Smooth muscle cell (in vitro differentiated cells): Measurements from ENCODE around the gene ISCU. TPM values are rescaled to one million over a fixed set of nuclear protein-coding genes. Genes with fewer than 3 reads are reported as not detected.

Source experiments
- DNase-seq: peaks from one replicate; lab custom pipeline; 2025; ENCODE audit not compliant: unreplicated experiment; lab: John Stamatoyannopoulos, UW
- H2AFZ ChIP-seq: fragments of 200-600 bp; sonication (generic); 2 replicates; pipeline ENCODE4 v1.6.0; 2016; ENCODE audit warnings: antibody characterized with exemption, low read depth, mild to moderate bottlenecking
- H3F3A ChIP-seq: fragments of 200-600 bp; sonication (generic); 2 replicates; pipeline ENCODE4 v1.6.0; 2017; ENCODE audit warnings: antibody characterized with exemption, low read depth
- H3K27ac ChIP-seq: fragments of 200-600 bp; sonication (generic); 2 replicates; pipeline ENCODE4 v1.5.1; 2016; ENCODE audit warnings: low read depth, mild to moderate bottlenecking
- H3K27me3 ChIP-seq: fragments of 200-600 bp; sonication (generic); 2 replicates; pipeline ENCODE4 v1.6.1; 2016; ENCODE audit warnings: low read depth, mild to moderate bottlenecking
- H3K36me3 ChIP-seq: fragments of 200-600 bp; sonication (generic); 2 replicates; pipeline ENCODE4 v1.5.1; 2016; ENCODE audit warnings: low read depth
- H3K4me1 ChIP-seq: fragments of 200-600 bp; sonication (generic); 2 replicates; pipeline ENCODE4 v1.5.1; 2016; ENCODE audit warnings: low read depth
- H3K4me2 ChIP-seq: fragments of 200-600 bp; sonication (generic); 2 replicates; pipeline ENCODE4 v1.6.0; 2016; ENCODE audit warnings: mild to moderate bottlenecking
- H3K4me3 ChIP-seq: fragments of 200-600 bp; sonication (generic); 2 replicates; pipeline ENCODE4 v1.5.1; 2016; ENCODE audit warnings: mild to moderate bottlenecking
- H3K79me2 ChIP-seq: fragments of 200-600 bp; sonication (generic); 2 replicates; pipeline ENCODE4 v1.6.0; 2016; ENCODE audit warnings: low read depth, mild to moderate bottlenecking
- H3K9ac ChIP-seq: fragments of 200-600 bp; sonication (generic); 2 replicates; pipeline ENCODE4 v1.6.0; 2016; ENCODE audit warnings: low read depth
- H3K9me3 ChIP-seq: fragments of 200-600 bp; sonication (generic); replicated peaks from 2 replicates; pipeline ENCODE4 v1.5.1; 2016; ENCODE audit warnings: low read depth
- H4K20me1 ChIP-seq: fragments of 200-600 bp; sonication (generic); 2 replicates; pipeline ENCODE4 v1.6.0; 2016; ENCODE audit warnings: low read depth
- CTCF ChIP-seq: fragments of 200-600 bp; sonication (generic); IDR thresholded peaks from 2 replicates; pipeline ENCODE4 v1.5.1; 2017; ENCODE audit warnings: borderline replicate concordance, mild to moderate bottlenecking, antibody characterized with exemption; ENCODE audit not compliant: insufficient read depth, poor library complexity, severe bottlenecking
- WGBS: methylation state at CpG from one replicate; pipeline ENCODE4 v1.1.7; 2016; ENCODE audit warnings: low lambda C conversion rate; 5-methylcytosine and 5-hydroxymethylcytosine counted together
- polyA plus RNA-seq: library from polyadenylated mRNA; unstranded; fragments of >200 nt; fragmentation: Nextera tagmentation; extraction: Ambion mirVana; gene quantifications from 2 replicates; pipeline ENCODE4 v1.2.1, GENCODE V29; 2016
- total RNA-seq: library from RNA; depleted of rRNA; stranded (reverse); fragments of >200 nt; gene quantifications from 2 replicates; pipeline ENCODE4 v1.2.3, GENCODE V29; 2014

ISCU gene
- total and polyA plus RNA-seq, 2 experiments from 2014 or later: 138 to 140 TPM

- Histone ChIP-seq H3K27ac (no peak overlapping the region), H3F3A (peaks cover 13% of the 10 kb centered on the region), H3K27me3 (no peaks in the 10 kb centered on the region), H3K9ac (no peak overlapping the region), H3K4me3 (no peak overlapping the region), H3K4me1 (no peaks in the 10 kb centered on the region), H3K4me2 (no peak overlapping the region), H3K9me3 (no peaks in the 10 kb centered on the region), H2AFZ (no peak overlapping the region), H3K36me3 (no peaks in the 10 kb centered on the region), H4K20me1 (no peaks in the 10 kb centered on the region), H3K79me2 (no peaks in the 10 kb centered on the region)
- 100% methylated on average over 1 of the region's 1 CpG for WGBS
- no peak for TF ChIP-seq CTCF
- DNase-seq: no peak
These were observed 53.5 kb downstream of the ISCU start for GRCh38 chr12:108615918-108616317.

- no peak overlapping the region for H3K4me3 ChIP-seq
- no peak for TF ChIP-seq CTCF
- H3K9ac ChIP-seq: no peak overlapping the region
- H3K36me3 ChIP-seq: no peaks in the 10 kb centered on the region
- H3K9me3 ChIP-seq: no peaks in the 10 kb centered on the region
- H4K20me1 ChIP-seq: no peaks in the 10 kb centered on the region
- 96% methylated on average over 2 of the region's 2 CpGs for WGBS
- no peaks in the 10 kb centered on the region for H3K4me1 ChIP-seq
- no peak for DNase-seq
- H2AFZ ChIP-seq: no peak overlapping the region
- H3F3A ChIP-seq: peaks cover 12% of the 10 kb centered on the region
- no peak overlapping the region for H3K27ac ChIP-seq
- no peaks in the 10 kb centered on the region for H3K79me2 ChIP-seq
- H3K4me2 ChIP-seq: no peak overlapping the region
- H3K27me3 ChIP-seq: no peaks in the 10 kb centered on the region
These were observed 54.0 kb downstream of the ISCU start for GRCh38 chr12:108616359-108616758.

GRCh38 chr12:108616941-108617858 is 54.8 kb downstream of the ISCU start:
- H3K27ac ChIP-seq: no peak overlapping the region

More at GRCh38 chr12:108616941-108617858, 54.8 kb downstream of the ISCU start:
- no peaks in the 10 kb centered on the region for H3K79me2 ChIP-seq
- H3F3A ChIP-seq: peaks cover 6% of the 10 kb centered on the region
- H3K9me3 ChIP-seq: no peaks in the 10 kb centered on the region
- no peak overlapping the region for H3K4me2 ChIP-seq
- no peak for DNase-seq
- H3K4me3 ChIP-seq: no peak overlapping the region
- H3K36me3 ChIP-seq: no peaks in the 10 kb centered on the region
- 81% methylated on average over 14 of the region's 14 CpGs for WGBS
- no peaks in the 10 kb centered on the region for H4K20me1 ChIP-seq
- no peak for TF ChIP-seq CTCF
- no peak overlapping the region for H2AFZ ChIP-seq
- H3K27me3 ChIP-seq: no peaks in the 10 kb centered on the region
- H3K9ac ChIP-seq: no peak overlapping the region
- peaks cover under 1% of the 10 kb centered on the region for H3K4me1 ChIP-seq
